SU-DHL-6 (cell line): ENCODE data around the gene FOXA2.

ENCODE experiments used
- H2AFZ ChIP-seq: fragments of 200-600 bp; sonication (generic); 2 replicates; pipeline ENCODE4 v1.6.1; 2014; ENCODE audit warnings: low read depth, mild to moderate bottlenecking, moderate library complexity, mixed read lengths, antibody characterized with exemption, low read length; ENCODE audit not compliant: severe bottlenecking
- H3F3A ChIP-seq: fragments of 200-600 bp; shearing (Covaris generic); 2 replicates; pipeline ENCODE4 v1.6.0; 2016; ENCODE audit warnings: antibody characterized with exemption, mild to moderate bottlenecking; ENCODE audit not compliant: insufficient read depth
- H3K27ac ChIP-seq: fragments of 200-600 bp; sonication (generic); 2 replicates; pipeline ENCODE4 v1.5.1; 2016; ENCODE audit warnings: low read depth, mild to moderate bottlenecking, low read length, moderate library complexity, mixed read lengths
- H3K27me3 ChIP-seq: fragments of 200-600 bp; sonication (generic), shearing (Covaris generic); 2 replicates; pipeline ENCODE4 v1.6.0; 2014; ENCODE audit warnings: mild to moderate bottlenecking, low read length
- H3K36me3 ChIP-seq: fragments of 200-600 bp; sonication (generic); 2 replicates; pipeline ENCODE4 v1.6.1; 2014; ENCODE audit warnings: mild to moderate bottlenecking, low read length, mixed read lengths
- H3K4me2 ChIP-seq: fragments of 300-600, 200-600 bp; shearing (Covaris generic), sonication (generic); 2 replicates; pipeline ENCODE4 v1.6.0; 2014; ENCODE audit warnings: low read length, low read depth, mild to moderate bottlenecking; ENCODE audit not compliant: poor library complexity, severe bottlenecking
- H3K4me3 ChIP-seq: fragments of 200-600 bp; sonication (generic); 2 replicates; pipeline ENCODE4 v1.5.1; 2014; ENCODE audit warnings: antibody characterized with exemption, low read length, mild to moderate bottlenecking, mixed read lengths; ENCODE audit not compliant: insufficient read depth, poor library complexity, severe bottlenecking
- H3K79me2 ChIP-seq: fragments of 200-600 bp; sonication (generic); 2 replicates; pipeline ENCODE4 v1.6.1; 2014; ENCODE audit warnings: mild to moderate bottlenecking, low read length, moderate library complexity; ENCODE audit not compliant: insufficient read depth
- H3K9ac ChIP-seq: fragments of 200-600 bp; sonication (generic); 2 replicates; pipeline ENCODE4 v1.7.0; 2014; ENCODE audit warnings: mild to moderate bottlenecking, low read length
- H3K9me2 ChIP-seq: fragments of 200-600 bp; sonication (generic); replicated peaks from 2 replicates; pipeline ENCODE4 v1.6.1; 2014; ENCODE audit warnings: low read length; ENCODE audit not compliant: insufficient read depth
- H3K9me3 ChIP-seq: fragments of 200-600 bp; sonication (generic); 2 replicates; pipeline ENCODE4 v1.6.1; 2014; ENCODE audit warnings: low read length, mixed read lengths; ENCODE audit not compliant: insufficient read depth
- H4K20me1 ChIP-seq: fragments of 200-600 bp; sonication (generic); 2 replicates; pipeline ENCODE4 v1.6.1; 2014; ENCODE audit warnings: low read depth, mild to moderate bottlenecking, antibody characterized with exemption, low read length, moderate library complexity, mixed read lengths
- CTCF ChIP-seq: fragments of 200-600 bp; sonication (generic); IDR thresholded peaks from one replicate; pipeline ENCODE4 v1.5.1; 2017; ENCODE audit warnings: antibody characterized with exemption, mild to moderate bottlenecking, low read length, moderate library complexity; ENCODE audit not compliant: insufficient read depth, poor library complexity, severe bottlenecking
- EZH2phosphoT487 ChIP-seq: fragments of 200-600 bp; sonication (generic), shearing (Covaris generic); conservative IDR thresholded peaks from 2 replicates; pipeline ENCODE4 v1.6.1; 2018; ENCODE audit warnings: mild to moderate bottlenecking, antibody characterized with exemption, low read length, moderate library complexity, mixed read lengths

FOXA2 gene

GRCh38 chr20:22574545-22575086, 9.8 kb downstream of the FOXA2 start:
- H3K9me2 ChIP-seq, result no peaks in the 10 kb centered on the region
- no peak overlapping the region for H2AFZ ChIP-seq
- no peak overlapping the region for H3K4me3 ChIP-seq
- no peak overlapping the region for H3K4me2 ChIP-seq
- no peaks in the 10 kb centered on the region for H3F3A ChIP-seq
- H4K20me1 ChIP-seq, result no peaks in the 10 kb centered on the region
- H3K27ac ChIP-seq, result no peak overlapping the region
- no peaks in the 10 kb centered on the region for H3K36me3 ChIP-seq
- no peaks in the 10 kb centered on the region for H3K9me3 ChIP-seq
- H3K27me3 ChIP-seq, result no peaks in the 10 kb centered on the region
- H3K79me2 ChIP-seq, result no peaks in the 10 kb centered on the region
- H3K9ac ChIP-seq, result no peak overlapping the region
- no peak for TF ChIP-seq EZH2phosphoT487
- TF ChIP-seq CTCF, result no peak

- H3K9me2 ChIP-seq, result no peaks in the 10 kb centered on the region
- H3K9ac ChIP-seq, result no peak overlapping the region
- no peak overlapping the region for H3K27ac ChIP-seq
- H3K27me3 ChIP-seq, result no peaks in the 10 kb centered on the region
- H3K4me3 ChIP-seq, result no peak overlapping the region
- no peak overlapping the region for H3K4me2 ChIP-seq
- no peaks in the 10 kb centered on the region for H4K20me1 ChIP-seq
- TF ChIP-seq CTCF (no peak), EZH2phosphoT487 (no peak)
- no peaks in the 10 kb centered on the region for H3F3A ChIP-seq
- no peaks in the 10 kb centered on the region for H3K36me3 ChIP-seq
- H2AFZ ChIP-seq, result no peak overlapping the region
- H3K9me3 ChIP-seq, result no peaks in the 10 kb centered on the region
- no peaks in the 10 kb centered on the region for H3K79me2 ChIP-seq
Observed at GRCh38 chr20:22572491-22572890, 11.9 kb downstream of the FOXA2 start.

GRCh38 chr20:22572023-22572422, 12.3 kb downstream of the FOXA2 start:
- Histone ChIP-seq H3F3A (no peaks in the 10 kb centered on the region), H3K9ac (no peak overlapping the region), H3K27me3 (no peaks in the 10 kb centered on the region), H3K79me2 (no peaks in the 10 kb centered on the region), H3K9me2 (no peaks in the 10 kb centered on the region), H3K4me2 (no peak overlapping the region), H3K4me3 (no peak overlapping the region), H2AFZ (no peak overlapping the region), H3K9me3 (no peaks in the 10 kb centered on the region), H4K20me1 (no peaks in the 10 kb centered on the region), H3K27ac (no peak overlapping the region), H3K36me3 (no peaks in the 10 kb centered on the region)
- TF ChIP-seq CTCF (no peak), EZH2phosphoT487 (no peak)

- TF ChIP-seq EZH2phosphoT487 (no peak), CTCF (no peak)
- H3F3A ChIP-seq, result no peaks in the 10 kb centered on the region
- H3K79me2 ChIP-seq, result no peaks in the 10 kb centered on the region
- no peaks in the 10 kb centered on the region for H3K9me2 ChIP-seq
- no peak overlapping the region for H3K9ac ChIP-seq
- no peaks in the 10 kb centered on the region for H3K27me3 ChIP-seq
- H3K9me3 ChIP-seq, result no peaks in the 10 kb centered on the region
- H4K20me1 ChIP-seq, result no peaks in the 10 kb centered on the region
- no peak overlapping the region for H3K4me2 ChIP-seq
- no peak overlapping the region for H3K4me3 ChIP-seq
- H3K36me3 ChIP-seq, result no peaks in the 10 kb centered on the region
- H3K27ac ChIP-seq, result no peak overlapping the region
- no peak overlapping the region for H2AFZ ChIP-seq
Observed at GRCh38 chr20:22569353-22569752, 15.0 kb downstream of the FOXA2 start.
